Liver (tissue), 9 donors: Measurements from ENCODE around the gene SUPT6H. TPM values are rescaled to one million over a fixed set of nuclear protein-coding genes. Genes with fewer than 3 reads are reported as not detected.

Source experiments
- DNase-seq: peaks from one replicate; pipeline ENCODE4 v3.0.0-alpha.2; 2017; ENCODE audit warnings: low spot score
- H3K27ac ChIP-seq, 2 donors: one replicate each; pipeline ENCODE4 v1.7.0; 2013; ENCODE audit warnings: inconsistent platforms in 2 of 2, low read length in 2 of 2, control low read depth in 1 of 2, low read depth in 1 of 2, mild to moderate bottlenecking in 1 of 2
- H3K27me3 ChIP-seq, 4 donors: one replicate each; pipeline versions ENCODE4 v1.6.1 to v1.7.0; 2013; ENCODE audit warnings: low read length in 3 of 4, inconsistent platforms in 1 of 4, mild to moderate bottlenecking in 1 of 4, moderate library complexity in 1 of 4; ENCODE audit not compliant: control insufficient read depth in 4 of 4, insufficient read depth in 4 of 4
- H3K36me3 ChIP-seq, 4 donors: one replicate each; pipeline versions ENCODE4 v1.6.1 to v1.7.0; 2013; ENCODE audit warnings: low read length in 3 of 4, mild to moderate bottlenecking in 3 of 4, low read depth in 1 of 4, moderate library complexity in 1 of 4; ENCODE audit not compliant: control insufficient read depth in 4 of 4, insufficient read depth in 3 of 4
- H3K4me1 ChIP-seq, 4 donors: one replicate each; pipeline versions ENCODE4 v1.6.1 to v1.7.0; 2013; ENCODE audit warnings: low read length in 3 of 4, mild to moderate bottlenecking in 3 of 4, moderate library complexity in 1 of 4; ENCODE audit not compliant: control insufficient read depth in 4 of 4, insufficient read depth in 4 of 4
- H3K4me3 ChIP-seq, 3 donors: one replicate each; pipeline versions ENCODE4 v1.6.1 to v1.7.0; 2013; ENCODE audit warnings: low read length in 3 of 3, control low read depth in 1 of 3, low read depth in 1 of 3, mild to moderate bottlenecking in 1 of 3
- H3K9ac ChIP-seq, 2 donors: one replicate each; pipeline ENCODE4 v1.7.0; 2013; ENCODE audit warnings: low read length in 2 of 2, mild to moderate bottlenecking in 2 of 2, moderate library complexity in 2 of 2, control low read depth in 1 of 2, low read depth in 1 of 2
- H3K9me3 ChIP-seq, 4 donors: one replicate each; pipeline versions ENCODE4 v1.6.1 to v1.7.0; 2013; ENCODE audit warnings: low read length in 3 of 4; ENCODE audit not compliant: control insufficient read depth in 4 of 4
- FOXA1 ChIP-seq: IDR thresholded peaks from 2 replicates; pipeline ENCODE4 v1.6.1; 2016; ENCODE audit warnings: antibody characterized with exemption
- FOXA2 ChIP-seq: IDR thresholded peaks from 2 replicates; pipeline ENCODE4 v1.6.1; 2016; ENCODE audit warnings: antibody characterized with exemption
- GABPA ChIP-seq, 2 donors: IDR thresholded peaks in 1 of 2; conservative IDR thresholded peaks in 1 of 2; 2 replicates each; pipeline ENCODE4 v1.6.1; 2016; ENCODE audit warnings: antibody characterized with exemption in 2 of 2, mild to moderate bottlenecking in 1 of 2, moderate library complexity in 1 of 2
- HNF4A ChIP-seq, 2 donors: conservative IDR thresholded peaks; 2 replicates each; pipeline ENCODE4 v1.6.1; 2016; ENCODE audit warnings: antibody characterized with exemption in 2 of 2, mild to moderate bottlenecking in 2 of 2
- RXRA ChIP-seq, 2 donors: IDR thresholded peaks; 2 replicates each; pipeline ENCODE4 v1.6.1; 2017 to 2018; ENCODE audit warnings: antibody characterized with exemption in 2 of 2, mild to moderate bottlenecking in 1 of 2
- SP1 ChIP-seq: IDR thresholded peaks from 2 replicates; pipeline ENCODE4 v1.6.1; 2018; ENCODE audit warnings: antibody characterized with exemption, mild to moderate bottlenecking
- TAF1 ChIP-seq: conservative IDR thresholded peaks from 2 replicates; pipeline ENCODE4 v1.6.1; 2016; ENCODE audit warnings: antibody characterized with exemption, mild to moderate bottlenecking
- YY1 ChIP-seq: IDR thresholded peaks from 2 replicates; pipeline ENCODE4 v1.6.1; 2016; ENCODE audit warnings: antibody characterized with exemption, mild to moderate bottlenecking
- WGBS: extraction: QIAGEN DNeasy Blood & Tissue Kit; methylation state at CpG from one replicate; pipeline ENCODE4 v1.1.7; 2013; 5-methylcytosine and 5-hydroxymethylcytosine counted together
- polyA plus RNA-seq, 2 donors: library from polyadenylated mRNA; stranded (reverse) in 1 of 2; unstranded in 1 of 2; fragments of 200-250 nt in 1 of 2; fragments of >200 nt in 1 of 2; fragmentation: Nextera tagmentation in 1 of 2; extraction: Ambion mirVana in 1 of 2; gene quantifications; one replicate each; pipeline versions ENCODE4 v1.2.1 to v1.2.3, GENCODE V29; 2013 to 2015
- total RNA-seq, 2 donors: library from RNA; depleted of rRNA; stranded (reverse); fragments of >200 nt; gene quantifications; one replicate each; pipeline ENCODE4 v1.2.3, GENCODE V29; 2014
- TF ChIP-seq, protein P1 (sequence below): fragments of 150-350 bp; IDR thresholded peaks from 2 replicates; pipeline ENCODE4 v1.5.1; 2017; ENCODE audit warnings: improper control_type of control experiment, low read depth, low read length; ENCODE audit not compliant: missing input control
- TF ChIP-seq, protein P2 (sequence below): IDR thresholded peaks from 2 replicates; pipeline ENCODE4 v1.6.1; 2016; ENCODE audit warnings: antibody characterized with exemption, mild to moderate bottlenecking
- TF ChIP-seq, protein P3 (sequence below): IDR thresholded peaks from 2 replicates; pipeline ENCODE4 v1.6.1; 2016; ENCODE audit warnings: antibody characterized with exemption
- TF ChIP-seq, protein P4 (sequence below): IDR thresholded peaks from 2 replicates; pipeline ENCODE4 v1.6.1; 2016; ENCODE audit warnings: antibody characterized with exemption
- TF ChIP-seq, protein P5 (sequence below): IDR thresholded peaks from 2 replicates; pipeline ENCODE4 v1.6.1; 2016; ENCODE audit warnings: antibody characterized with exemption
- donor health status: healthy.
- donor health status: healthy.
- donor health status: healthy.
- donor health status: healthy.
- donor health status: healthy.

Gene SUPT6H
- total and polyA plus RNA-seq, 4 donors, result 10.6 to 59.1 (median 30.3) TPM

DNA sequence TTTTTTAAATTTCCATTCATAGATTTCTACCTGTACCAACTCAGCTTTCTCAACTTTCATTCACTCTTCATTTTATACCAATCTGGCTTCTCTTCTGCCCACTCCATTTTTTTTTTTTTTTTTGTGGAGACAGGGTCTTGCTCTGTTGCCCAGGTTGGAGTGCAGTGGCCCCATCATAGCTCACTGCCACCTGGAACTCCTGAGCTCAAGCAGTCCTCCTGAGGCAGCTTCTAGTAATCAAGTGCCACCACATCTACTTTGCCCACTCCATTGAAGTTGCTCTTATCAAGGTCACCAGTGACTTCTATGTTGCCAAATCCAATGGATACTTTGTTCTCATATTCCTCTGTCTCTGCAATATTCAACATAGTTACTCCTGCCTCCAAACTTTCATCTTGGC lies 1.7 kb downstream of the SUPT6H start:
- TF ChIP-seq FOXA2 (no peak), YY1 (no peak), TAF1 (no peak), FOXA1 (no peak), HNF4A (conservative IDR thresholded peaks at IDR 0.05) (no peak), RXRA (IDR thresholded peaks at IDR 0.05) (no peak), SP1 (no peak)
- TF ChIP-seq, protein P1, sequence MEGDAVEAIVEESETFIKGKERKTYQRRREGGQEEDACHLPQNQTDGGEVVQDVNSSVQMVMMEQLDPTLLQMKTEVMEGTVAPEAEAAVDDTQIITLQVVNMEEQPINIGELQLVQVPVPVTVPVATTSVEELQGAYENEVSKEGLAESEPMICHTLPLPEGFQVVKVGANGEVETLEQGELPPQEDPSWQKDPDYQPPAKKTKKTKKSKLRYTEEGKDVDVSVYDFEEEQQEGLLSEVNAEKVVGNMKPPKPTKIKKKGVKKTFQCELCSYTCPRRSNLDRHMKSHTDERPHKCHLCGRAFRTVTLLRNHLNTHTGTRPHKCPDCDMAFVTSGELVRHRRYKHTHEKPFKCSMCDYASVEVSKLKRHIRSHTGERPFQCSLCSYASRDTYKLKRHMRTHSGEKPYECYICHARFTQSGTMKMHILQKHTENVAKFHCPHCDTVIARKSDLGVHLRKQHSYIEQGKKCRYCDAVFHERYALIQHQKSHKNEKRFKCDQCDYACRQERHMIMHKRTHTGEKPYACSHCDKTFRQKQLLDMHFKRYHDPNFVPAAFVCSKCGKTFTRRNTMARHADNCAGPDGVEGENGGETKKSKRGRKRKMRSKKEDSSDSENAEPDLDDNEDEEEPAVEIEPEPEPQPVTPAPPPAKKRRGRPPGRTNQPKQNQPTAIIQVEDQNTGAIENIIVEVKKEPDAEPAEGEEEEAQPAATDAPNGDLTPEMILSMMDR, result no peak
- TF ChIP-seq, protein P2, sequence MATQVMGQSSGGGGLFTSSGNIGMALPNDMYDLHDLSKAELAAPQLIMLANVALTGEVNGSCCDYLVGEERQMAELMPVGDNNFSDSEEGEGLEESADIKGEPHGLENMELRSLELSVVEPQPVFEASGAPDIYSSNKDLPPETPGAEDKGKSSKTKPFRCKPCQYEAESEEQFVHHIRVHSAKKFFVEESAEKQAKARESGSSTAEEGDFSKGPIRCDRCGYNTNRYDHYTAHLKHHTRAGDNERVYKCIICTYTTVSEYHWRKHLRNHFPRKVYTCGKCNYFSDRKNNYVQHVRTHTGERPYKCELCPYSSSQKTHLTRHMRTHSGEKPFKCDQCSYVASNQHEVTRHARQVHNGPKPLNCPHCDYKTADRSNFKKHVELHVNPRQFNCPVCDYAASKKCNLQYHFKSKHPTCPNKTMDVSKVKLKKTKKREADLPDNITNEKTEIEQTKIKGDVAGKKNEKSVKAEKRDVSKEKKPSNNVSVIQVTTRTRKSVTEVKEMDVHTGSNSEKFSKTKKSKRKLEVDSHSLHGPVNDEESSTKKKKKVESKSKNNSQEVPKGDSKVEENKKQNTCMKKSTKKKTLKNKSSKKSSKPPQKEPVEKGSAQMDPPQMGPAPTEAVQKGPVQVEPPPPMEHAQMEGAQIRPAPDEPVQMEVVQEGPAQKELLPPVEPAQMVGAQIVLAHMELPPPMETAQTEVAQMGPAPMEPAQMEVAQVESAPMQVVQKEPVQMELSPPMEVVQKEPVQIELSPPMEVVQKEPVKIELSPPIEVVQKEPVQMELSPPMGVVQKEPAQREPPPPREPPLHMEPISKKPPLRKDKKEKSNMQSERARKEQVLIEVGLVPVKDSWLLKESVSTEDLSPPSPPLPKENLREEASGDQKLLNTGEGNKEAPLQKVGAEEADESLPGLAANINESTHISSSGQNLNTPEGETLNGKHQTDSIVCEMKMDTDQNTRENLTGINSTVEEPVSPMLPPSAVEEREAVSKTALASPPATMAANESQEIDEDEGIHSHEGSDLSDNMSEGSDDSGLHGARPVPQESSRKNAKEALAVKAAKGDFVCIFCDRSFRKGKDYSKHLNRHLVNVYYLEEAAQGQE, result no peak
- TF ChIP-seq, protein P3, sequence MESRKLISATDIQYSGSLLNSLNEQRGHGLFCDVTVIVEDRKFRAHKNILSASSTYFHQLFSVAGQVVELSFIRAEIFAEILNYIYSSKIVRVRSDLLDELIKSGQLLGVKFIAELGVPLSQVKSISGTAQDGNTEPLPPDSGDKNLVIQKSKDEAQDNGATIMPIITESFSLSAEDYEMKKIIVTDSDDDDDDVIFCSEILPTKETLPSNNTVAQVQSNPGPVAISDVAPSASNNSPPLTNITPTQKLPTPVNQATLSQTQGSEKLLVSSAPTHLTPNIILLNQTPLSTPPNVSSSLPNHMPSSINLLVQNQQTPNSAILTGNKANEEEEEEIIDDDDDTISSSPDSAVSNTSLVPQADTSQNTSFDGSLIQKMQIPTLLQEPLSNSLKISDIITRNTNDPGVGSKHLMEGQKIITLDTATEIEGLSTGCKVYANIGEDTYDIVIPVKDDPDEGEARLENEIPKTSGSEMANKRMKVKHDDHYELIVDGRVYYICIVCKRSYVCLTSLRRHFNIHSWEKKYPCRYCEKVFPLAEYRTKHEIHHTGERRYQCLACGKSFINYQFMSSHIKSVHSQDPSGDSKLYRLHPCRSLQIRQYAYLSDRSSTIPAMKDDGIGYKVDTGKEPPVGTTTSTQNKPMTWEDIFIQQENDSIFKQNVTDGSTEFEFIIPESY, result no peak
- TF ChIP-seq, protein P4, sequence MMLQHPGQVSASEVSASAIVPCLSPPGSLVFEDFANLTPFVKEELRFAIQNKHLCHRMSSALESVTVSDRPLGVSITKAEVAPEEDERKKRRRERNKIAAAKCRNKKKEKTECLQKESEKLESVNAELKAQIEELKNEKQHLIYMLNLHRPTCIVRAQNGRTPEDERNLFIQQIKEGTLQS, result no peak
- Histone ChIP-seq H3K27ac (no peak overlapping the region), H3K27me3 (no peaks in the 10 kb centered on the region), H3K4me1 (peaks cover 6 to 34% (median 23%) of the 10 kb centered on the region in 4 donors), H3K36me3 (peaks cover 5 to 16% (median 7%) of the 10 kb centered on the region in 4 donors), H3K9ac (no peak overlapping the region), H3K9me3 (no peaks in the 10 kb centered on the region), H3K4me3 (no peak overlapping the region)
- DNase-seq, result no peak

DNA sequence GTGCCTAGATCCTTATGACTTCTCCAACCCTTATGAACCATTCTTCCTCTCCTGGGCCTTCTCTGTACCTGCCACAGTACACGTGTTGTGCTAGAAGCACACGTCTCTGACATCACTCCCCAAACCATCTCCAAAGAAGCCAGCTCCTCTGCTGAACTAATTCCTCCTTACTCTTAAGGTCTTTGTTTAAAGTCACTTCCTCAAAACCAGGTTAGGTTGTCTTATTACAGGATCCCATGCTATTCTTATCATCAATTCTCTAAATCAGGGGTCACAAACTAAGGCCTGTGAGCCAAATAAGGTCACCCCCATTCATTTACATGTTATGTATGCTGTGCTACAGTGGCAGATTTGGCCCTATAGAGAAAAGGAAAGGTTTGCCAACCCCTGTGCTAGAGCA lies 4.0 kb downstream of the SUPT6H start:
- Histone ChIP-seq H3K4me1 (peaks cover 6 to 26% (median 15%) of the 10 kb centered on the region in 4 donors), H3K9me3 (no peaks in the 10 kb centered on the region), H3K36me3 (peaks cover 0 to 26% (median 11%) of the 10 kb centered on the region in 4 donors), H3K9ac (no peak overlapping the region), H3K27ac (no peak overlapping the region), H3K27me3 (no peaks in the 10 kb centered on the region), H3K4me3 (no peak overlapping the region)
- WGBS, result 86% methylated on average over 2 of the region's 2 CpGs
- TF ChIP-seq FOXA2 (no peak), HNF4A (conservative IDR thresholded peaks at IDR 0.05) (no peak), GABPA (IDR thresholded peaks at IDR 0.05 in 1 of 2, conservative IDR thresholded peaks at IDR 0.05 in 1 of 2) (no peak), FOXA1 (no peak)
- TF ChIP-seq, protein P5, sequence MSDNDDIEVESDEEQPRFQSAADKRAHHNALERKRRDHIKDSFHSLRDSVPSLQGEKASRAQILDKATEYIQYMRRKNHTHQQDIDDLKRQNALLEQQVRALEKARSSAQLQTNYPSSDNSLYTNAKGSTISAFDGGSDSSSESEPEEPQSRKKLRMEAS, result no peak
- TF ChIP-seq, protein P2, result no peak
- TF ChIP-seq, protein P1, result no peak
- DNase-seq, result no peak
